Retinal pigment epithelial cell (primary cell): ENCODE data around the gene ELFN1.

Source experiments
- DNase-seq: peaks from one replicate; pipeline ENCODE4 v3.0.0-alpha.2; 2010; ENCODE audit warnings: low read depth
- H3K4me3 ChIP-seq: 2 replicates; pipeline ENCODE4 v1.5.1; 2011; ENCODE audit warnings: mild to moderate bottlenecking, low read length, control low read depth, moderate library complexity
- TF ChIP-seq, protein P1 (sequence below): conservative IDR thresholded peaks from 2 replicates; pipeline ENCODE4 v1.5.1; 2011; ENCODE audit warnings: low read depth, low read length, control low read depth, inconsistent platforms

ELFN1 gene

DNA sequence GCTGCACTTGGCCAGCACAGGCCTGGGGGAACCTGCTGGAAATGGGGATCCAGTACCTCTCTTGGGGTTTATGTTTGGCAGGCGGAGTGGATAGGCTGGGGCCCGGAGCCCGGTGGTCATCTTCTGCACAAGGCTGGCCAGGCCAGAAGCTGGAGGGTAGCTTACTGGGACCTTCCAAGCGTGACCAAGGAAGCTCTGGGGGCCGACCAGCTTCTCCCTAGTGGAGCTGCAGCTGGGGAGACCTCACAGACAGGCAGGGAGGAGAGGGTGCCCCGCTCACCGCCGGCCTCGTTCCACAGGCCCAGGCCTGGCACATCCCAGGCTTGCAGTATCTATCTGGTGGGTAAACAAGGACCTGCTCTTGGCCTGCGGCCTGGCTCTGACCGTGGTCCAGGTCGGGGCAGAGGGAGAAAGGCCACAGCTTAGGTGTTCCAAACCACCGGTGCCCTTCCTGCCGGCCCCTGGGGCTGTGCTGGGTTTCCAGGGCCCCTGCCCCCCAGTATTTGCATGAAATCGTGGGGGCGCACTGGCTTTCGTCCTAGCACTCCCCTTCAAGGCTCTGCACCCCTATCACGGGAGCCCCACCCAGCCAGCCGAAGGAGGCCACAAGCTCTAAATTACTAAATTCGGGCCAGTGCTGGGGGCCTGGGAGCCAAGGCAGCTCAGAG lies 1.5 kb upstream of the ELFN1 start:
- TF ChIP-seq, protein P1, sequence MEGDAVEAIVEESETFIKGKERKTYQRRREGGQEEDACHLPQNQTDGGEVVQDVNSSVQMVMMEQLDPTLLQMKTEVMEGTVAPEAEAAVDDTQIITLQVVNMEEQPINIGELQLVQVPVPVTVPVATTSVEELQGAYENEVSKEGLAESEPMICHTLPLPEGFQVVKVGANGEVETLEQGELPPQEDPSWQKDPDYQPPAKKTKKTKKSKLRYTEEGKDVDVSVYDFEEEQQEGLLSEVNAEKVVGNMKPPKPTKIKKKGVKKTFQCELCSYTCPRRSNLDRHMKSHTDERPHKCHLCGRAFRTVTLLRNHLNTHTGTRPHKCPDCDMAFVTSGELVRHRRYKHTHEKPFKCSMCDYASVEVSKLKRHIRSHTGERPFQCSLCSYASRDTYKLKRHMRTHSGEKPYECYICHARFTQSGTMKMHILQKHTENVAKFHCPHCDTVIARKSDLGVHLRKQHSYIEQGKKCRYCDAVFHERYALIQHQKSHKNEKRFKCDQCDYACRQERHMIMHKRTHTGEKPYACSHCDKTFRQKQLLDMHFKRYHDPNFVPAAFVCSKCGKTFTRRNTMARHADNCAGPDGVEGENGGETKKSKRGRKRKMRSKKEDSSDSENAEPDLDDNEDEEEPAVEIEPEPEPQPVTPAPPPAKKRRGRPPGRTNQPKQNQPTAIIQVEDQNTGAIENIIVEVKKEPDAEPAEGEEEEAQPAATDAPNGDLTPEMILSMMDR: no peak
- H3K4me3 ChIP-seq: no peak overlapping the region
- no peak for DNase-seq

DNA sequence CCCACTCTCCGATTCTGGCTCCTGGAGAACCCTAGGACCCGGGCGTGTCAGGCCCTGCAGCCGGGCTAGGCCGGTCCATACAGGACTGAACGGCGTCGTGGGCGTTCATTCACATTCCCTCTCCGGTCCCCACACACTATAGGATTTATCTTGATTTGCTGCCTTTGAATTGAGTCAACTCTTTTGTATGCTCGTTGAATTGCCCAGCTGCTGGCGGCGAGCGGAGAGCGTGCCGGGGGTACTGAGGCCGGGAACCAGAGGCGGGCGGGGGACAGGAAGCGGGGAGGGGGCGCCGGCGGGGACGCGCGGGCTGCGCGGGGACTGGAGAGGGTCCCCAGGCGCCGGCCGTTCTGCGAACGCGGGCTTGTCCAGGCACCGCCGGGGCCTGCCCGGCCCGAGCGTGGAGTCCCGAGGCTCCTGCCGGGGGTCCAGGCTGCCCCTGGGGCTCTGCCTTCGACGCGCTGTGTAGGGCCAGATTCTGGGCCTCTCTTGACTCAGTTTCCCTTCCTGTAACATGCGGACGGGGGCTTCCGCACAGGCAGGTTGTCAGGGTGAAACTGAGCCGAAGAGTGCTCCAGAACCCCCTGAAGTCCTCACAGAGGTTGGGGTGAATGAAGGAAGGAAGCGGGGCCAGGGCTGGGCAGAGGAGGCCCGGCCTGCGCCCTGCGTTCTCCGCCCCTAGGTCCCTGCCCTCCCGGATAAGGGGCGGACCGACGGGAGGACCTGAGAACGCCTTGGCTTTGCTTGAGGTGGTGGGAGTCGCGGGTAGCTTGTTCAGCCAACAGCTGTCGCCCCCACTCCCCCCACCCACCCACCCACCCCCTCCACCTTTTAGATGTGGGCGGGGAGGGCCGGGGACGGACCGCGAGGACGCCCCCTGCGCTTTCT lies 769 bp upstream of the ELFN1 start:
- DNase-seq: no peak

DNA sequence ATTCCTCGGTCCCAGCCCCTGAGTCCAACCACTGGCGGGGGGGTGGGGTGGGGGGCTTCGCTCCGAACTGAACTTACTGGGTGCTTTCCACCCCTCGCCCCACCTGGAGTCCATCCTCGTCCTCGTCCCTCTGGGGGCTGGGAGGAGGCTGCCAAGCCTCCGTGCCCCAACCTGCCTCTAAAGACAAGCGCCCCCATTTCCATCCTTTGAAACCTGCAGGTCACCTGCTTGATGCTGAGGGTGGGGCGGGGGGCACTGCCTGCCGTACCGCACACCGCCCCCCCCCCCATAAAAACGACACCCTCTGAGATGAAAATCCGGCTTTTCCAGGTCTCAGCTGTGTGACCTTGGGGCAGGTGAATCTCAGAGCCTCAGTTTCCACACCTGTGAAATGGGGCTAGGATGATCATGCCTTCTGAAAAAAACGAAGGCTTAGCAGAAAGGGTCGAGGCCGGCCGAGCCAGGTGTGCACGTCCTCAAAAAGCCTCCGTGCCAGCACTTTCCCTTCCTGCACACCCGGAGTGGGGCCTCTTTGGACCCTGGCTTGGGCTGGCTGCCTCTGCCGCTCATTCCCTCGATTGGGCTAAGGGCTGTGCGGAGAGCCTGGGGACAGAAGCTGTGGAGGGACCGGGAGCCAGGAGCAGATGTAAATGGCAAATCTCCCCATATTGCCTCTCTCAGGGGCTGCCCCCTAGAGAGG lies 967 bp downstream of the ELFN1 start:
- TF ChIP-seq, protein P1: no peak
- no peak overlapping the region for H3K4me3 ChIP-seq
- DNase-seq: no peak

More for the DNA sequence above, 769 bp upstream of the ELFN1 start:
- H3K4me3 ChIP-seq: no peak overlapping the region
- TF ChIP-seq, protein P1: no peak

DNA sequence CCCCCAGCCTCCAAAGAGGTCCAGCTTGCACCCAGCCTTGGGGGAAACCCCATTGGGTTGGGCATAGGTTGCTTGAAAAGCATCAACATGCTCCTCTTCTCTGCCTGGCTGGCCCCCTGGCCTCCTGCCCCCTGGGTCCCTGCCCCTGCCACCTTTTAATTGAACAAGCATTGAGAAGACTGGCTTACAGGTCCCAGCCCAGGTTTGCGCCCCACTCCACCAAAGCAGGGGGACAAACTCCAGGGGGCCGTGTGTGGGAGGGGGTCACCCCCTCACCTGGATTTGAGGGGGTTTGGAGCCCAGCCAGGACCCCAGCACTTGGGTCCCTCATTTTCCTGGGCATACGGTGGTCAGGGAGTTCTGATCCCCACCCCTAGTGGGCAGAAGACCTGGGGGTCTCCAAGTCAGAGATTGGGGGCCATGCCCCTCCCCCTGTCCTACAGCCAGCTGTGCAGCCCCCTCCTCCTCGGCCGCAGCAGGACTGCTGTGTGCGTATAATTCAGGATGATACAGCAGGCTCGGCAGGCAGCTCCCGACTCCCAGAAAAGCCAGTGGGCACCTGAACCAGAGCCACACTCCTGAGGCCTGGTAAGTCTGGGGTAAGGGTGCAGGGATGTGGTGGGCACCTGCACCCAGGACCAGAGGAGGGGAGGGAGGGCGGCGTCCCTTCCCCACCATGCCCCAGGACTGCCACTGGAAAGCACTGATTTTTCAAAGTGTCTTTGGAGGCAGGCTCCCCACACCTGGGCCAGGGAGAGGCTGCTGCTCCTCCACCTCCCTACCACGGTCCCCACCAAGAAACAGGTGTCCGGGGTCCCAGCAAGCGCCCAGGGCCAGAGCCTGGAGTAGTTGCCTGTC lies 1.7 kb downstream of the ELFN1 start:
- no peak for DNase-seq
- TF ChIP-seq, protein P1: no peak
- no peak overlapping the region for H3K4me3 ChIP-seq

DNA sequence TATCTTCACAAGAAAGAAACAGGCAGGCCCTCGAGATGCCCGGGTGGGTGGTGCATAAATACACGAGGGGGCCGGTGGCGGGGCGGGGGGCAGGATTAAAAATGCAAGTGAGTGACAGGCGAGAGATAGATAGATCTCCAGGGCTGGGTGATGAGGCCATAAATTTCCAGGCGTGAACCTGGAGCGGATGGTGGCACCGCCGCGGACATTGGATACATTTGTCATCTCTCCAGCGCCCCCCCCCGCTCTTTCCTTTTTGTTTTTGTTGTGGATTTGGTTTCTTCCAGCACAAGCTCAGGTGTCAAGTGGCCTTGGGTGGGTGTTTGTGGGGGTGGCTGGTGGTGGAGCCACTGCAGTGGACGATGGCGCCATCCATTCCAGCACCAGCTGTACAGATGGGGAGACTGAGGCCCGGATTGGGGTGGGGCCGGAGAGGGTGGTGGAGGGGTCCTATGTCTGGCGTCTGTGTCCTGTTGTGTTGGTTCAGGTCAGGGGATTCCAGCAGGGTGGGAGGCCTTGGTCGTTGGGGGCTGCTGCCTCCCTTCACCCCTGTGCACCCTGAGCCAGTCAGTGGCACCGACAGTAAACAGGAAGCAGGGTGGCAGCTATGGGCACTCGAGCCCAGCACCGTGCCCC lies 2.9 kb downstream of the ELFN1 start:
- DNase-seq: no peak
- TF ChIP-seq, protein P1: no peak
- no peak overlapping the region for H3K4me3 ChIP-seq

DNA sequence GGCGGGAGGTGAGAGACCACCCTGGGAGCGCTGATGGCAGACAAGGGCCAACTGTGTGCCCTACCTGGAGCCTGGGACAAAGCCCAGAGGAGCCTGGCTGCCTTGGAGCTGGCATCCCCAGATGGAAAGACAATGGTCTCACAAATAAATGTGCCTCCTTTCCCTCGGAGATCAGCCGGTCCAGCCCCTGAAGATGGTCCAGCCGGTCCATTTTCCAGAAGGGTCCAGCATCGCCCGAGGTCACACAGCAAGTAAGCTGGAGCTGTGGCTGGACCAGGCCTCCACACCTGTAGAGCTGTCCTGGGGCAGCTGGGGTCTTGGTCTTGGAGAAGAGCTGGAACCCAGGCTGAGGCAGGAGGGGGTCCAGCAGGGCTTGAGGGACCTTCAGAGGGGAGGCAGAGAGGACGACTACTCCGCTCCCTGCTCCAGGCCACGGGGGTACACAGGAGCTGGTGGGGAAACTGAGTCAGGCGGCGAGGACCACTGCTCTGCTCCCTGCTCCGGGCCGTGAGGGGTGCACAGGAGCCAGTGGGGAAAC lies 3.6 kb downstream of the ELFN1 start:
- TF ChIP-seq, protein P1: no peak
- H3K4me3 ChIP-seq: no peak overlapping the region
- no peak for DNase-seq
